Prostate gland (tissue), 2 donors: ENCODE measurements around the gene TM7SF3. TPM values are rescaled to one million over a fixed set of nuclear protein-coding genes. Genes with fewer than 3 reads are reported as not detected.

ENCODE experiments used
- DNase-seq: peaks from one replicate; pipeline ENCODE4 v3.0.0-alpha.2; 2019; ENCODE audit warnings: low spot score
- H3K27ac ChIP-seq, 2 donors: fragments of 200-600 bp; sonication (generic); 2 replicates each; pipeline ENCODE4 v1.5.1; 2017 to 2019
- H3K27me3 ChIP-seq: fragments of 200-600 bp; sonication (generic); replicated peaks from 2 replicates; pipeline ENCODE4 v1.5.1; 2019; ENCODE audit not compliant: insufficient read depth
- H3K36me3 ChIP-seq, 2 donors: fragments of 200-600 bp; sonication (generic); 1 replicate in 1 of 2; 2 replicates in 1 of 2; pipeline versions ENCODE4 v1.5.1 to v1.8.1; 2017 to 2019
- H3K4me1 ChIP-seq: fragments of 200-600 bp; sonication (generic); replicated peaks from 2 replicates; pipeline ENCODE4 v1.5.1; 2019
- H3K4me3 ChIP-seq, 2 donors: fragments of 200-600 bp; sonication (generic); 2 replicates each; pipeline ENCODE4 v1.5.1; 2017 to 2019
- H3K9me3 ChIP-seq: fragments of 200-600 bp; sonication (generic); 2 replicates; pipeline ENCODE4 v1.5.1; 2017
- CTCF ChIP-seq, 4 experiments: fragments of 200-600 bp in 2 of 4; fragments of 450-650 bp in 2 of 4; sonication (generic) in 2 of 4; IDR thresholded peaks; 1 replicate in 3 of 4; 2 replicates in 1 of 4; pipeline ENCODE4 v1.5.1; 2016 to 2019; ENCODE audit warnings: antibody characterized with exemption in 4 of 4, mild to moderate bottlenecking in 2 of 4, moderate library complexity in 2 of 4
- POLR2A ChIP-seq: fragments of 450-650 bp; IDR thresholded peaks from one replicate; pipeline ENCODE4 v1.6.1; 2016; ENCODE audit warnings: antibody characterized with exemption, mild to moderate bottlenecking
- POLR2AphosphoS5 ChIP-seq: sonication (generic); formaldehyde crosslinking; IDR thresholded peaks from one replicate; pipeline ENCODE4 v1.6.1; 2017; ENCODE audit warnings: antibody characterized with exemption
- WGBS: methylation state at CpG from one replicate; pipeline ENCODE4 v1.1.5; 2018; 5-methylcytosine and 5-hydroxymethylcytosine counted together
- intact Hi-C: fragments of 100-400 bp; cut with DNase I; formaldehyde crosslinking; loops from one replicate; pipeline ENCODE4 v1.14.2; 2022
- total RNA-seq, 2 donors: library from RNA; depleted of rRNA; stranded (reverse); fragments of >200 nt; gene quantifications; one replicate each; pipeline ENCODE4 v1.1.0, GENCODE V29; 2016

The TM7SF3 gene
- total RNA-seq, 2 donors from 2014 or later: 94.5 to 132 TPM

- WGBS: 85% methylated on average over 4 of the region's 4 CpGs
- no peaks in the 10 kb centered on the region for H3K9me3 ChIP-seq
- no peaks in the 10 kb centered on the region for H3K4me1 ChIP-seq
- H3K27ac ChIP-seq: no peak overlapping the region
- H3K27me3 ChIP-seq: no peaks in the 10 kb centered on the region
- H3K4me3 ChIP-seq: no peak overlapping the region
- no peaks in the 10 kb centered on the region for H3K36me3 ChIP-seq
- TF ChIP-seq POLR2A (no peak), POLR2AphosphoS5 (no peak), CTCF (IDR thresholded peaks at IDR 0.05) (no peak)
- intact Hi-C loops: no loop called here
- DNase-seq: no peak
Observed at GRCh38 chr12:26954027-26954426, 60.2 kb downstream of the TM7SF3 start.

GRCh38 chr12:26953447-26953846 lies 60.7 kb downstream of the TM7SF3 start:
- Histone ChIP-seq H3K27ac (no peak overlapping the region), H3K4me3 (no peak overlapping the region), H3K36me3 (no peaks in the 10 kb centered on the region), H3K4me1 (no peaks in the 10 kb centered on the region), H3K27me3 (no peaks in the 10 kb centered on the region), H3K9me3 (no peaks in the 10 kb centered on the region)
- 57% methylated on average over 1 of the region's 1 CpG for WGBS
- intact Hi-C loops: no loop called here
- no peak for DNase-seq
- no peak for TF ChIP-seq POLR2AphosphoS5
- no peak for TF ChIP-seq CTCF (IDR thresholded peaks at IDR 0.05)
- TF ChIP-seq POLR2A: no peak

- TF ChIP-seq POLR2A (no peak), CTCF (IDR thresholded peaks at IDR 0.05) (no peak), POLR2AphosphoS5 (no peak)
- no peaks in the 10 kb centered on the region for H3K27me3 ChIP-seq
- no peaks in the 10 kb centered on the region for H3K4me1 ChIP-seq
- H3K27ac ChIP-seq: no peak overlapping the region
- H3K36me3 ChIP-seq: no peaks in the 10 kb centered on the region
- no peaks in the 10 kb centered on the region for H3K9me3 ChIP-seq
- intact Hi-C loops: no loop called here
- WGBS: 97% methylated on average over 1 of the region's 1 CpG
- no peak for DNase-seq
- no peak overlapping the region for H3K4me3 ChIP-seq
Observed at GRCh38 chr12:26948309-26948708, 65.9 kb downstream of the TM7SF3 start.

GRCh38 chr12:26941215-26941594 lies 73.0 kb downstream of the TM7SF3 start:
- Histone ChIP-seq H3K27me3 (no peaks in the 10 kb centered on the region), H3K4me1 (no peaks in the 10 kb centered on the region), H3K4me3 (no peak overlapping the region), H3K27ac (no peak overlapping the region), H3K9me3 (no peaks in the 10 kb centered on the region), H3K36me3 (no peaks in the 10 kb centered on the region)
- no peak for DNase-seq
- WGBS: 57% methylated on average over 1 of the region's 1 CpG
- TF ChIP-seq POLR2AphosphoS5 (no peak), POLR2A (no peak), CTCF (IDR thresholded peaks at IDR 0.05) (no peak)
- intact Hi-C loops: no loop called here

GRCh38 chr12:26940516-26941214 lies 73.5 kb downstream of the TM7SF3 start:
- DNase-seq: no peak
- TF ChIP-seq CTCF (IDR thresholded peaks at IDR 0.05): no peak
- TF ChIP-seq POLR2AphosphoS5: no peak
- no peak overlapping the region for H3K4me3 ChIP-seq
- intact Hi-C loops: no loop called here
- H3K27me3 ChIP-seq: no peaks in the 10 kb centered on the region
- H3K9me3 ChIP-seq: no peaks in the 10 kb centered on the region
- H3K27ac ChIP-seq: no peak overlapping the region
- H3K36me3 ChIP-seq: no peaks in the 10 kb centered on the region
- 71% methylated on average over 3 of the region's 3 CpGs for WGBS
- no peaks in the 10 kb centered on the region for H3K4me1 ChIP-seq
